ENCODE data around the gene CINP.

- TF ChIP-seq, protein P1, sequence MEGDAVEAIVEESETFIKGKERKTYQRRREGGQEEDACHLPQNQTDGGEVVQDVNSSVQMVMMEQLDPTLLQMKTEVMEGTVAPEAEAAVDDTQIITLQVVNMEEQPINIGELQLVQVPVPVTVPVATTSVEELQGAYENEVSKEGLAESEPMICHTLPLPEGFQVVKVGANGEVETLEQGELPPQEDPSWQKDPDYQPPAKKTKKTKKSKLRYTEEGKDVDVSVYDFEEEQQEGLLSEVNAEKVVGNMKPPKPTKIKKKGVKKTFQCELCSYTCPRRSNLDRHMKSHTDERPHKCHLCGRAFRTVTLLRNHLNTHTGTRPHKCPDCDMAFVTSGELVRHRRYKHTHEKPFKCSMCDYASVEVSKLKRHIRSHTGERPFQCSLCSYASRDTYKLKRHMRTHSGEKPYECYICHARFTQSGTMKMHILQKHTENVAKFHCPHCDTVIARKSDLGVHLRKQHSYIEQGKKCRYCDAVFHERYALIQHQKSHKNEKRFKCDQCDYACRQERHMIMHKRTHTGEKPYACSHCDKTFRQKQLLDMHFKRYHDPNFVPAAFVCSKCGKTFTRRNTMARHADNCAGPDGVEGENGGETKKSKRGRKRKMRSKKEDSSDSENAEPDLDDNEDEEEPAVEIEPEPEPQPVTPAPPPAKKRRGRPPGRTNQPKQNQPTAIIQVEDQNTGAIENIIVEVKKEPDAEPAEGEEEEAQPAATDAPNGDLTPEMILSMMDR (IDR thresholded peaks at IDR 0.05), result no peak
- no peak for TF ChIP-seq POLR2A (IDR thresholded peaks at IDR 0.05)
Measured at GRCh38 chr14:102389246-102389645, 26.6 kb upstream of the CINP start.
